Ishikawa (cell line): ENCODE data around the gene KCNB1.

Source experiments
- CEBPB ChIP-seq: IDR thresholded peaks from 2 replicates; pipeline ENCODE4 v1.6.1; 2012
- CREB1 ChIP-seq: IDR thresholded peaks from 2 replicates; pipeline ENCODE4 v1.6.1; 2012; ENCODE audit warnings: low read depth
- EGR1 ChIP-seq: IDR thresholded peaks from 2 replicates; pipeline ENCODE4 v1.6.1; 2012
- EP300 ChIP-seq: IDR thresholded peaks from 2 replicates; pipeline ENCODE4 v1.6.1; 2012; ENCODE audit warnings: borderline replicate concordance
- FOXM1 ChIP-seq: IDR thresholded peaks from 2 replicates; pipeline ENCODE4 v1.6.1; 2012; ENCODE audit warnings: low read depth, borderline replicate concordance
- MAX ChIP-seq: IDR thresholded peaks from 2 replicates; pipeline ENCODE4 v1.6.1; 2012
- NFIC ChIP-seq: IDR thresholded peaks from 2 replicates; pipeline ENCODE4 v1.6.1; 2012
- RAD21 ChIP-seq: IDR thresholded peaks from 2 replicates; pipeline ENCODE4 v1.6.1; 2012; ENCODE audit warnings: low read depth
- TAF1 ChIP-seq: IDR thresholded peaks from 2 replicates; pipeline ENCODE4 v1.6.1; 2012; ENCODE audit warnings: low read depth, mild to moderate bottlenecking
- TCF12 ChIP-seq: IDR thresholded peaks from 2 replicates; pipeline ENCODE4 v1.6.1; 2012; ENCODE audit warnings: low read depth
- TEAD4 ChIP-seq: IDR thresholded peaks from 2 replicates; pipeline ENCODE4 v1.6.1; 2012
- YY1 ChIP-seq: IDR thresholded peaks from 2 replicates; pipeline ENCODE4 v1.6.1; 2012; ENCODE audit warnings: low read depth
- ZBTB7A ChIP-seq: IDR thresholded peaks from 2 replicates; pipeline ENCODE4 v1.6.1; 2012; ENCODE audit warnings: low read depth
- TF ChIP-seq, protein P1 (sequence below): IDR thresholded peaks from 2 replicates; pipeline ENCODE4 v1.6.1; 2012; ENCODE audit warnings: low read depth, mild to moderate bottlenecking
- TF ChIP-seq, protein P2 (sequence below): IDR thresholded peaks from 2 replicates; pipeline ENCODE4 v1.6.1; 2012

KCNB1 gene

DNA sequence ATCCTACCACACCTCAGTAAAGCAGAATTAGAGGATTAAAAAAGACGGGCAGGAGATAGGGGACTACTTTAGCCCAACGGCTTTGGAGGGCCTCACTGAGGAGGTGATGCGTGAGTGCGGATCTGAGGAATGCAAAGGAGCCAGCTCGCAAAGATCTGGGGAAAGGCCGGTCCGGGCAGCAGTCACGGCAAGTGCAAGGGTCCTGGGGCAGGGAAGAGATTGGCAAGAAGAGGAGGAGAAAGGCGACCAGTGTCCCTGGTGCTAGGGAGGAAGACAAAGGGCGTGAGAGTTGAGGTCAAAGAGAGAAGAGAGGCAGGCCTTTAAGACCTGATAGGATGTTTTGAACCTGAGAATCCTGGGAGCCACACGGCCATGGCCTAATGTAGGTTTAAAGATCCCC, 86.8 kb downstream of the KCNB1 start:
- TF ChIP-seq MAX = no peak
- no peak for TF ChIP-seq YY1
- TF ChIP-seq EGR1 = no peak
- no peak for TF ChIP-seq NFIC
- no peak for TF ChIP-seq FOXM1
- no peak for TF ChIP-seq EP300
- TF ChIP-seq CEBPB = no peak
- TF ChIP-seq TEAD4 = no peak
- TF ChIP-seq CREB1 = no peak
- no peak for TF ChIP-seq TCF12

GRCh38 chr20:49395183-49395582, 87.3 kb downstream of the KCNB1 start:
- TF ChIP-seq TEAD4 (no peak), EP300 (no peak), MAX (no peak), CEBPB (no peak), YY1 (no peak), ZBTB7A (no peak)
- TF ChIP-seq, protein P1, sequence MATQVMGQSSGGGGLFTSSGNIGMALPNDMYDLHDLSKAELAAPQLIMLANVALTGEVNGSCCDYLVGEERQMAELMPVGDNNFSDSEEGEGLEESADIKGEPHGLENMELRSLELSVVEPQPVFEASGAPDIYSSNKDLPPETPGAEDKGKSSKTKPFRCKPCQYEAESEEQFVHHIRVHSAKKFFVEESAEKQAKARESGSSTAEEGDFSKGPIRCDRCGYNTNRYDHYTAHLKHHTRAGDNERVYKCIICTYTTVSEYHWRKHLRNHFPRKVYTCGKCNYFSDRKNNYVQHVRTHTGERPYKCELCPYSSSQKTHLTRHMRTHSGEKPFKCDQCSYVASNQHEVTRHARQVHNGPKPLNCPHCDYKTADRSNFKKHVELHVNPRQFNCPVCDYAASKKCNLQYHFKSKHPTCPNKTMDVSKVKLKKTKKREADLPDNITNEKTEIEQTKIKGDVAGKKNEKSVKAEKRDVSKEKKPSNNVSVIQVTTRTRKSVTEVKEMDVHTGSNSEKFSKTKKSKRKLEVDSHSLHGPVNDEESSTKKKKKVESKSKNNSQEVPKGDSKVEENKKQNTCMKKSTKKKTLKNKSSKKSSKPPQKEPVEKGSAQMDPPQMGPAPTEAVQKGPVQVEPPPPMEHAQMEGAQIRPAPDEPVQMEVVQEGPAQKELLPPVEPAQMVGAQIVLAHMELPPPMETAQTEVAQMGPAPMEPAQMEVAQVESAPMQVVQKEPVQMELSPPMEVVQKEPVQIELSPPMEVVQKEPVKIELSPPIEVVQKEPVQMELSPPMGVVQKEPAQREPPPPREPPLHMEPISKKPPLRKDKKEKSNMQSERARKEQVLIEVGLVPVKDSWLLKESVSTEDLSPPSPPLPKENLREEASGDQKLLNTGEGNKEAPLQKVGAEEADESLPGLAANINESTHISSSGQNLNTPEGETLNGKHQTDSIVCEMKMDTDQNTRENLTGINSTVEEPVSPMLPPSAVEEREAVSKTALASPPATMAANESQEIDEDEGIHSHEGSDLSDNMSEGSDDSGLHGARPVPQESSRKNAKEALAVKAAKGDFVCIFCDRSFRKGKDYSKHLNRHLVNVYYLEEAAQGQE = no peak

DNA sequence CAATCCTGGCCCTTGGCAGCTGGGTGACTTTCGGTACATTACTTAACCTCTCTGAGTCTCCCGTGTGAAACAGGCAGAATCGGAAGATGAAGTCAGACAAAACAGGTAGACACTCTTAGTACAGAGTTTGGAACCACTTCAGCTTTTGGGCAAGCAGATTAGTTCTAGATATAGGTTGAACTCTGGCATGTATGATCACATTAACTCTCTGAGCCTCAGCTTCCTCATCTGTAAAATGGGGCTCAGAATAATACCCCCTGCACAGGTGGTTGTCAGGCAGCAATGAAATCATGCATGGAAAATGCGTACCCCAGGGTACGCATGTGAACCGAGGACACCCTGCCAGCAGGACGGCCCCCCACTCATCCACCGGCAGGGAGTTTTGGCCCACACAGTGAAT, 87.7 kb downstream of the KCNB1 start:
- TF ChIP-seq RAD21 (no peak), EGR1 (no peak), TAF1 (no peak)

DNA sequence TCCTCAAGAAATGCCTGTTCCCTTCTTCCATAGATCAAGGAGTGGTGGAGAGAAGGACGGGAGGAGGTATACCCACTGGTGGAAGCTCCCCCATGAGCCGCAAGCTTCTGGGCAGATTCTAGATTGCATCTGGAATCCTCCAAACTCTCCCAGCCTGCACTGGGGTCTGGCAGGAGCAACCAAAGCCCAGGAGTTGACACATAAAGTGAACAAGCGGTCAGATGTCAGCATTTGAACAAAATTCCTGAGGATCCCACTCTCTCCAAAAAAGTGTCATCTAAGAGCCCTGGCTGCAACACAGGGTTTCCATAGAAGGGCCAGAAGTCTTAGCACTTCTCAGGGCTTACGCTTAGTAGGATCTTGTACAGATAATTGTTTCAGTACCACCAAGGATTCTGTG, 88.2 kb downstream of the KCNB1 start:
- no peak for TF ChIP-seq RAD21
- no peak for TF ChIP-seq TCF12
- TF ChIP-seq, protein P1 = no peak
- TF ChIP-seq CREB1 = no peak
- no peak for TF ChIP-seq EP300
- TF ChIP-seq MAX = no peak
- no peak for TF ChIP-seq EGR1
- TF ChIP-seq TEAD4 = no peak

- TF ChIP-seq MAX = no peak
- TF ChIP-seq RAD21 = no peak
- TF ChIP-seq EGR1 = no peak
- TF ChIP-seq, protein P2, sequence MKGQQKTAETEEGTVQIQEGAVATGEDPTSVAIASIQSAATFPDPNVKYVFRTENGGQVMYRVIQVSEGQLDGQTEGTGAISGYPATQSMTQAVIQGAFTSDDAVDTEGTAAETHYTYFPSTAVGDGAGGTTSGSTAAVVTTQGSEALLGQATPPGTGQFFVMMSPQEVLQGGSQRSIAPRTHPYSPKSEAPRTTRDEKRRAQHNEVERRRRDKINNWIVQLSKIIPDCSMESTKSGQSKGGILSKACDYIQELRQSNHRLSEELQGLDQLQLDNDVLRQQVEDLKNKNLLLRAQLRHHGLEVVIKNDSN = no peak
- TF ChIP-seq YY1 = no peak
Observed at GRCh38 chr20:49393803-49394202, 88.7 kb downstream of the KCNB1 start.

- no peak for TF ChIP-seq EGR1
- TF ChIP-seq YY1 = no peak
- TF ChIP-seq ZBTB7A = no peak
- TF ChIP-seq TCF12 = no peak
- TF ChIP-seq, protein P2 = no peak
- TF ChIP-seq NFIC = no peak
- TF ChIP-seq, protein P1 = no peak
- no peak for TF ChIP-seq TAF1
- no peak for TF ChIP-seq CREB1
- no peak for TF ChIP-seq TEAD4
- no peak for TF ChIP-seq RAD21
- TF ChIP-seq MAX = no peak
- no peak for TF ChIP-seq FOXM1
- TF ChIP-seq CEBPB = no peak
- TF ChIP-seq EP300 = no peak
Observed at GRCh38 chr20:49392745-49393144, 89.7 kb downstream of the KCNB1 start.
